Neural cell (in vitro differentiated cells): ENCODE results near the gene STK38L. TPM values are rescaled to one million over a fixed set of nuclear protein-coding genes. Genes with fewer than 3 reads are reported as not detected.

Source experiments
- H2AFZ ChIP-seq: fragments of 200-600, 300-800 bp; sonication (generic), shearing (Covaris generic); 2 replicates; pipeline ENCODE4 v1.6.0; 2014; ENCODE audit warnings: low read depth, mild to moderate bottlenecking, antibody characterized with exemption, low read length, moderate library complexity
- H3F3A ChIP-seq: fragments of 200-600 bp; shearing (Covaris generic); 2 replicates; pipeline ENCODE4 v1.6.1; 2016; ENCODE audit warnings: mild to moderate bottlenecking, moderate library complexity, mixed read lengths, antibody characterized with exemption, low read length; ENCODE audit not compliant: insufficient read depth, poor library complexity, severe bottlenecking
- H3K27ac ChIP-seq: fragments of 200-600, 300-800 bp; sonication (generic), shearing (Covaris generic); 2 replicates; pipeline ENCODE4 v1.5.1; 2014; ENCODE audit warnings: mild to moderate bottlenecking, low read length, moderate library complexity
- H3K27me3 ChIP-seq: fragments of 300-800, 200-600 bp; sonication (generic), shearing (Covaris generic); 2 replicates; pipeline ENCODE4 v1.6.0; 2014; ENCODE audit warnings: mild to moderate bottlenecking, low read depth, low read length, moderate library complexity; ENCODE audit not compliant: insufficient read depth
- H3K36me3 ChIP-seq: fragments of 300-800, 200-600 bp; sonication (generic), shearing (Covaris generic); 2 replicates; pipeline ENCODE4 v1.5.1; 2014; ENCODE audit warnings: mild to moderate bottlenecking, antibody characterized with exemption, low read length, moderate library complexity; ENCODE audit not compliant: insufficient read depth
- H3K4me2 ChIP-seq: fragments of 300-800, 200-600 bp; sonication (generic), shearing (Covaris generic); 2 replicates; pipeline ENCODE4 v1.6.0; 2014; ENCODE audit warnings: mild to moderate bottlenecking, low read length
- H3K4me3 ChIP-seq: fragments of 300-800, 200-600 bp; sonication (generic), shearing (Covaris generic); 2 replicates; pipeline ENCODE4 v1.5.1; 2014; ENCODE audit warnings: mild to moderate bottlenecking, low read length, moderate library complexity
- H3K79me2 ChIP-seq: fragments of 200-600 bp; shearing (Covaris generic); replicated peaks from 2 replicates; pipeline ENCODE4 v1.6.0; 2014; ENCODE audit warnings: mild to moderate bottlenecking, low read length, moderate library complexity; ENCODE audit not compliant: insufficient read depth
- H3K9ac ChIP-seq: fragments of 300-800, 200-600 bp; sonication (generic), shearing (Covaris generic); 2 replicates; pipeline ENCODE4 v1.6.1; 2016; ENCODE audit warnings: mild to moderate bottlenecking, low read length, mixed read lengths
- H3K9me2 ChIP-seq: fragments of 200-600 bp; shearing (Covaris generic); 2 replicates; pipeline ENCODE4 v1.6.1; 2016; ENCODE audit warnings: mild to moderate bottlenecking, low read length, mixed read lengths; ENCODE audit not compliant: insufficient read depth
- H3K9me3 ChIP-seq: fragments of 200-600, 300-800 bp; sonication (generic), shearing (Covaris generic); 2 replicates; pipeline ENCODE4 v1.6.1; 2016; ENCODE audit warnings: mild to moderate bottlenecking, mixed run types, low read length, moderate library complexity, mixed read lengths
- H4K20me1 ChIP-seq: fragments of 200-600 bp; shearing (Covaris generic); 2 replicates; pipeline ENCODE4 v1.6.1; 2016; ENCODE audit warnings: mild to moderate bottlenecking, mixed run types; ENCODE audit not compliant: insufficient read depth
- EP300 ChIP-seq: fragments of 450-650 bp; conservative IDR thresholded peaks from 2 replicates; pipeline ENCODE4 v1.6.1; 2014; ENCODE audit warnings: antibody characterized with exemption, mild to moderate bottlenecking, moderate library complexity; ENCODE audit not compliant: poor library complexity, severe bottlenecking
- EZH2 ChIP-seq: fragments of 200-600, 300-800 bp; shearing (Covaris generic), sonication (generic); IDR thresholded peaks from 2 replicates; pipeline ENCODE4 v1.6.1; 2014; ENCODE audit warnings: antibody characterized with exemption, low read length, borderline replicate concordance, mild to moderate bottlenecking; ENCODE audit not compliant: insufficient read depth, poor library complexity, severe bottlenecking
- MXI1 ChIP-seq: fragments of 450-650 bp; conservative IDR thresholded peaks from 2 replicates; pipeline ENCODE4 v1.6.1; 2014; ENCODE audit warnings: antibody characterized with exemption, mild to moderate bottlenecking; ENCODE audit not compliant: poor library complexity, severe bottlenecking
- POLR2AphosphoS5 ChIP-seq: IDR thresholded peaks from 2 replicates; pipeline ENCODE4 v1.6.1; 2012
- RAD21 ChIP-seq: fragments of 450-650 bp; conservative IDR thresholded peaks from 2 replicates; pipeline ENCODE4 v1.6.1; 2014; ENCODE audit warnings: antibody characterized with exemption, mild to moderate bottlenecking, moderate library complexity
- SMC3 ChIP-seq: fragments of 450-650 bp; conservative IDR thresholded peaks from 2 replicates; pipeline ENCODE4 v1.6.1; 2014; ENCODE audit warnings: antibody characterized with exemption, mild to moderate bottlenecking, moderate library complexity; ENCODE audit not compliant: poor library complexity
- TAF1 ChIP-seq: IDR thresholded peaks from 2 replicates; pipeline ENCODE4 v1.6.1; 2012; ENCODE audit warnings: low read depth
- polyA plus RNA-seq: library from polyadenylated mRNA; depleted of rRNA; stranded (reverse); fragments of >200 nt; gene quantifications from 2 replicates; pipeline ENCODE4 v1.2.3, GENCODE V29; 2014
- TF ChIP-seq, protein P1 (sequence below): fragments of 450-650 bp; IDR thresholded peaks from 2 replicates; pipeline ENCODE4 v1.5.1; 2014; ENCODE audit warnings: antibody characterized with exemption, mild to moderate bottlenecking, moderate library complexity; ENCODE audit not compliant: poor library complexity, severe bottlenecking
- TF ChIP-seq, protein P2 (sequence below): IDR thresholded peaks from 2 replicates; pipeline ENCODE4 v1.6.1; 2012; ENCODE audit warnings: borderline replicate concordance

STK38L gene
- polyA plus RNA-seq, 1 donor from 2014 or later = 31.5 TPM

DNA sequence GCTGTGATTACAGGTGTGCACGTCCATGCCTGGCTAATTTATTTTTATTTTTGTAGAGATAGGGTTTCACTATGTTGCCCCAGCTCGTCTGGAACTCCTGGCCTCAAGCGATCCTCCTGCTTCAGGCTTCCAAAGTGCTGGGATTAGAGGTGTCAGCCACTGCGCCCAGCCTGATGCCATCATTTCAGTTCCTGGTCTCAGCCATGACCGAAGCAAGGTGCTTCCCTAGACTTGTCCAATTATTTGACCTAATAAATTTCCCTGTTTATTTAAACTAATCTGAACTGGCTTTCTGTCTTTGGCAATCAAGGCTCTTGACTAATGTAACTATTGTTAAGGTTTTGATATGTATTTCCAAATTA, 24.4 kb upstream of the STK38L start:
- Histone ChIP-seq H3F3A (no peaks in the 10 kb centered on the region), H3K27ac (no peak overlapping the region), H3K9me2 (no peaks in the 10 kb centered on the region), H3K27me3 (no peaks in the 10 kb centered on the region), H3K79me2 (no peaks in the 10 kb centered on the region), H4K20me1 (no peaks in the 10 kb centered on the region), H3K9ac (no peak overlapping the region), H3K4me2 (no peak overlapping the region), H3K4me3 (no peak overlapping the region), H2AFZ (no peak overlapping the region), H3K9me3 (no peaks in the 10 kb centered on the region), H3K36me3 (no peaks in the 10 kb centered on the region)
- TF ChIP-seq, protein P1, sequence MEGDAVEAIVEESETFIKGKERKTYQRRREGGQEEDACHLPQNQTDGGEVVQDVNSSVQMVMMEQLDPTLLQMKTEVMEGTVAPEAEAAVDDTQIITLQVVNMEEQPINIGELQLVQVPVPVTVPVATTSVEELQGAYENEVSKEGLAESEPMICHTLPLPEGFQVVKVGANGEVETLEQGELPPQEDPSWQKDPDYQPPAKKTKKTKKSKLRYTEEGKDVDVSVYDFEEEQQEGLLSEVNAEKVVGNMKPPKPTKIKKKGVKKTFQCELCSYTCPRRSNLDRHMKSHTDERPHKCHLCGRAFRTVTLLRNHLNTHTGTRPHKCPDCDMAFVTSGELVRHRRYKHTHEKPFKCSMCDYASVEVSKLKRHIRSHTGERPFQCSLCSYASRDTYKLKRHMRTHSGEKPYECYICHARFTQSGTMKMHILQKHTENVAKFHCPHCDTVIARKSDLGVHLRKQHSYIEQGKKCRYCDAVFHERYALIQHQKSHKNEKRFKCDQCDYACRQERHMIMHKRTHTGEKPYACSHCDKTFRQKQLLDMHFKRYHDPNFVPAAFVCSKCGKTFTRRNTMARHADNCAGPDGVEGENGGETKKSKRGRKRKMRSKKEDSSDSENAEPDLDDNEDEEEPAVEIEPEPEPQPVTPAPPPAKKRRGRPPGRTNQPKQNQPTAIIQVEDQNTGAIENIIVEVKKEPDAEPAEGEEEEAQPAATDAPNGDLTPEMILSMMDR = no peak
- no peak for TF ChIP-seq RAD21
- TF ChIP-seq EZH2 = no peak
- no peak for TF ChIP-seq EP300
- no peak for TF ChIP-seq SMC3

DNA sequence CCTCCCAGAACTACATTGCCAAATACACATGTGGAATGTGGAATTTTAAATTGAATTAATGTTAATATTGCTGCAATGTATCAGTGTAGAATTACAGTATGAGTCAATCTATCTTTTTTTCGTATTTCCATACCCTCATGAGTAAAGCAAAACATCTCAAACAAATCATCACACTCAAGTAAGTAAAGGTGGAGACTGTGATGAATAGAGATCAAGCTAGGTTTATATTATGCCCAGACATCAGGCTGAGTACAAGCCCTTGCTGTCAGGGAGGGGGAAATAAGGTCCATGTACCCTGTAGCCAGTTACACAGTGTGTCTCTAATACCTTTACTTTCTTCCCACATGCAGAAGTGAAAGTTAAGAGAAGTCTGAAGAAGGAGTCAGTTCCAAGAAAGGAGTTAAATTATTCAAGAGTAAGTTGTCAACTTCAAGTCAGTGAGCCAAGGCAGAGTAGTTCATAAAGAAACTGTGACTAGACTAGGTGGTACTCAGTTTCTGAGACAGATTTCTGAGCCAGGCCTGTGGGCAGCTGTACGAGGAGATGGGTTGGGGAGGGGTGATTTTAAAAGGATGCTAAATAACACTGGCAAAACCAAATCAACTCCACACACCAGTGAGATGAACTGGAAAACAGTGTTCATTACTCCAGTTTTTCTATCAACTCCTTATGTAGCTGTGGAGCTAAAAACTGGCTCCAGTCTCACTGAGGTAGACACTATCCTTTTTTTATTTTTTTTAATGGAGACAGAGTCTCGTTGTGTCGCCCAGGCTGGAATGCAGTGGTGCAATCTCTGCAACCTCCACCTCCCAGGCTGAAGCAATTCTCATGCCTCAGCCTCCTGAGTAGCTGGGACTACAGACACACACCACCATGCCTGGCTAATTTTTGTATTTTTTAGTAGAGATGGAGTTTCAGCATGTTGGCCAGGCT, 23.8 kb upstream of the STK38L start:
- TF ChIP-seq SMC3 (no peak), MXI1 (no peak), POLR2AphosphoS5 (no peak), EP300 (no peak), TAF1 (no peak), RAD21 (no peak), EZH2 (no peak)
- TF ChIP-seq, protein P2, sequence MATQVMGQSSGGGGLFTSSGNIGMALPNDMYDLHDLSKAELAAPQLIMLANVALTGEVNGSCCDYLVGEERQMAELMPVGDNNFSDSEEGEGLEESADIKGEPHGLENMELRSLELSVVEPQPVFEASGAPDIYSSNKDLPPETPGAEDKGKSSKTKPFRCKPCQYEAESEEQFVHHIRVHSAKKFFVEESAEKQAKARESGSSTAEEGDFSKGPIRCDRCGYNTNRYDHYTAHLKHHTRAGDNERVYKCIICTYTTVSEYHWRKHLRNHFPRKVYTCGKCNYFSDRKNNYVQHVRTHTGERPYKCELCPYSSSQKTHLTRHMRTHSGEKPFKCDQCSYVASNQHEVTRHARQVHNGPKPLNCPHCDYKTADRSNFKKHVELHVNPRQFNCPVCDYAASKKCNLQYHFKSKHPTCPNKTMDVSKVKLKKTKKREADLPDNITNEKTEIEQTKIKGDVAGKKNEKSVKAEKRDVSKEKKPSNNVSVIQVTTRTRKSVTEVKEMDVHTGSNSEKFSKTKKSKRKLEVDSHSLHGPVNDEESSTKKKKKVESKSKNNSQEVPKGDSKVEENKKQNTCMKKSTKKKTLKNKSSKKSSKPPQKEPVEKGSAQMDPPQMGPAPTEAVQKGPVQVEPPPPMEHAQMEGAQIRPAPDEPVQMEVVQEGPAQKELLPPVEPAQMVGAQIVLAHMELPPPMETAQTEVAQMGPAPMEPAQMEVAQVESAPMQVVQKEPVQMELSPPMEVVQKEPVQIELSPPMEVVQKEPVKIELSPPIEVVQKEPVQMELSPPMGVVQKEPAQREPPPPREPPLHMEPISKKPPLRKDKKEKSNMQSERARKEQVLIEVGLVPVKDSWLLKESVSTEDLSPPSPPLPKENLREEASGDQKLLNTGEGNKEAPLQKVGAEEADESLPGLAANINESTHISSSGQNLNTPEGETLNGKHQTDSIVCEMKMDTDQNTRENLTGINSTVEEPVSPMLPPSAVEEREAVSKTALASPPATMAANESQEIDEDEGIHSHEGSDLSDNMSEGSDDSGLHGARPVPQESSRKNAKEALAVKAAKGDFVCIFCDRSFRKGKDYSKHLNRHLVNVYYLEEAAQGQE = no peak
- TF ChIP-seq, protein P1 = no peak
- no peak overlapping the region for H3K9ac ChIP-seq
- H3K9me2 ChIP-seq = no peaks in the 10 kb centered on the region
- no peak overlapping the region for H3K27ac ChIP-seq
- H3K79me2 ChIP-seq = no peaks in the 10 kb centered on the region
- H4K20me1 ChIP-seq = no peaks in the 10 kb centered on the region
- no peaks in the 10 kb centered on the region for H3K9me3 ChIP-seq
- H2AFZ ChIP-seq = no peak overlapping the region
- H3K4me2 ChIP-seq = no peak overlapping the region
- H3K4me3 ChIP-seq = no peak overlapping the region
- H3K27me3 ChIP-seq = no peaks in the 10 kb centered on the region
- H3K36me3 ChIP-seq = no peaks in the 10 kb centered on the region
- H3F3A ChIP-seq = no peaks in the 10 kb centered on the region
